Measurements from ENCODE around the gene SLC39A8.
"Not testable (repeated sequence)": the region's sequence is repeated elsewhere in the genome, so short reads cannot be mapped to it uniquely, and the experiment has no call there.

SLC39A8 gene

GRCh38 chr4:102298716-102299115, 46.6 kb downstream of the SLC39A8 start:
- DNase-seq, result no peak

DNA sequence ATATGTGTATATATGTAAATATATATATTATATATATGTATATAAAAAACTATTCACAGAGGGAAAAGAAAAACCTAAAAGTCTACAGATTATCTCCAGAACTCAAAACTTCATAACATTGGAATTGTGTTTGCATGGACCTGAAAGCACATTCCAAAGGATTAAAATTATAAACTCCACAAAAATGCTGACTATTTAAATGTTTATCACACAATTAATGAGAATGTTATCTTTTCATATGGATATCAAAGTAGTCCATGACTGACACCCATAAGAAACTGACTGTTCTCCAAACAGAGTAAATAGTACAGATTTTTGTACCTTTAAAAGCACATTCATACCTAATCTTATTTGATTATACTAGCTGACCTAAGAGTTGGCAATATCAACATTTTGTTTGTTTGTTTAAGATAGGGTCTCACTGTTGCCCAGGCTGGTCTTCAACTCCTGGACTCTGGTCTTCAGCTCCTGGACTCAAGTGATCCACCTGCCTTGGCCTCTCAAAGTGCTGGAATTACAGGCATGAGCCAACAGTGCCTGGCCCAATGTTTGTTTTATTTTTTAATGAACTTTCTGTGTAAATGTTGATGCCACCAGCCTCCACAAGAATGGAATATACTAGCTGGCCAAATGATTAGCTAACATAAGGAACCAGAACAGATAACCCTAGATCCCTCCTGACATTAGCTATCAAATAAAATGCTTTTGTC, 50.0 kb downstream of the SLC39A8 start:
- no peak for DNase-seq

GRCh38 chr4:102288497-102288896, 56.8 kb downstream of the SLC39A8 start:
- no peak for DNase-seq

- no peak for DNase-seq
Measured at GRCh38 chr4:102285831-102286230, 59.5 kb downstream of the SLC39A8 start.

GRCh38 chr4:102281171-102281839, 64.0 kb downstream of the SLC39A8 start:
- DNase-seq, result no peak

- not testable (repeated sequence) for DNase-seq
Measured at GRCh38 chr4:102273317-102273716, 72.0 kb downstream of the SLC39A8 start.

GRCh38 chr4:102272318-102272717, 73.0 kb downstream of the SLC39A8 start:
- DNase-seq, result no peak

GRCh38 chr4:102268355-102268754, 76.9 kb downstream of the SLC39A8 start:
- DNase-seq, result no peak

DNA sequence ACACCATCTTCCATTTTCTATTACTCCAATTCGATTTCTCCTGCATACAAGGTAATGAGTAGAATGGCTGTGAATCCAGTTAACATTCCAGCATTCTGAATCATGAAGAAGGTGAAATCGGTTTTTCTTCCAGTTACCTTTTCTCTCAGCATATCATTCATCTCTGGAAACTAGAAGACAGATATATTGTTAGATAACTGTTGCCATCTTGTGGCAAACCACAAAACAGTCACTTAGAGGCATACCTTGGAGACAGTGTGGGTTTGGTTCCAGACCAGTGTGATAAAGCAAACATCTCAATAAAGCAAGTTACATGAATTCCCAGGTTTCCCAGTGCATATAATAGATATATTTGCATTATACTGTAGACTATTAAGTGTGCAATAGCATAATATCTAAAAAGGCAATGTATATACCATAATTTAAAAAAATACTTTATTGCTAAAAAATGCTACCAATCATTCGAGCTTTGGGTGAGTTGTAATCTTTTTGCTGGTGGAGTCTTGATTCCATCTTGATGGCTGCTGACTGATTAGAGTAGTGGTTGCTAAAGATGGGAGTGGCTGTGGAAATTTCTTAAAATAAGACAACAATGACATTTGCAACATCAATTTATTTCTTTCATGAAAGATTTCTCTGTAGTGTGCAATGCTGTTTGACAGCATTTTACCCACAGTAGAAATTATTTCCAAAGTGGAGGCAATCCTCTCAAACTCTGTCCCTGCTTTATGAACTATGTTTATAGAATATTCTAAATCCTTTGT, 82.1 kb downstream of the SLC39A8 start:
- peak in 1 of 6 experiments; percentile 26 for DNase-seq

DNA sequence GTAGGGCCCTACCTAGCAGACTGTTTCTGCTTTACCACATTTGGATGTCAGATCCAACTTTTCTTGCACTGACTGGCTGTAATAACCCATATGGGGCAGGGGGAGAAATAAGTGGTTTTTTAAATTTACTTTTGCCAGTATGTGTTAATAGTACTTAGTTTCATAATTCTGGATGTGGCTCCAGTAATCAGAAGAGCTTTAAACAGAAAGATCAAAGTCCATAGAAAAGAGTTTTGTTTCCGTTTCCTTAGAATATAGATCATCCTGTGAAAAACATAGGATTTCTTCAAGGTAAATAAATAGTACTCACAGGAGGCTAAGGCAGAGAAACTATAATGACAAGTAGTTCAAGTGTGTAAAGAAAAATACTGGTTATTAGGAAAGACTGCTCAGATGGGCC, 85.6 kb downstream of the SLC39A8 start:
- no peak for DNase-seq

DNA sequence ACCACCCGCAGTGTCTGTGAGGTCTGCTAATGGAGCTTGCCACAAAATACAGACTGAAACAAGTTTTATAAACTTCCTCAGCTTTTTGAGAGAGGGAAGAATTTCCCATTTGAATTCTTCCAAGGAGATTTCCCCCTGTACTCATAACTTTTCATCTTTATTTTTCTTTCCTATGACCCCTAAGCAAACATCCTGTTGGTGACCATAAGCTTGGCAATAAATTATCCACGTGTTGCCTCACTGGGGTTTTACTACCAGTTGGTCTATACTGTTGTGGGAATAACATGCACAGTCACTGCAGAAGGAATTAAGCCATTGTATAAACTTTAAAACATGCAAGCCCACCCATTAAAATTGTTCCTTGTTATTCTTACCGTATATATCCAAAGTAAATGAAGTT, 86.2 kb downstream of the SLC39A8 start:
- DNase-seq, result no peak

GRCh38 chr4:102256321-102256720, 89.0 kb downstream of the SLC39A8 start:
- no peak for DNase-seq

- DNase-seq, result no peak
Measured at GRCh38 chr4:102253860-102254259, 91.4 kb downstream of the SLC39A8 start.

DNA sequence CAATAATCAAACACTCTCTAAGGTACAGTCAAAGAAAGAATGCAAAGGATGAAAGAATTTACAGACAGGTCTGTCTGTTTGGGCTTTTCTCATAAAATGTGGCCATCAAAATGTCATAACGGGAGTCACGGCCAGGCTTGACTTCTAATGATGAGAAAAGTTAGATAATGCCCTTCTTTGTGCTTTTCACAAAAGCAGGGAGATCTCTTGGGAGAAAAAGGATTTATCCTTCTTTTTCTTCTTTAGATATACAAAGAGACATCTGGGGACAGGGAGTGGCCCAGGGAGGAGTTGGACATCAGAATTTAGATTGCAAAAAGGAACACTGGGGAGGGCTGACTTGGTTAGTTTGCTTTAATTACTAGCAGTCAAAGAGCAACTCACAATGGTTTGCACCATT, 93.1 kb downstream of the SLC39A8 start:
- no peak for DNase-seq

DNA sequence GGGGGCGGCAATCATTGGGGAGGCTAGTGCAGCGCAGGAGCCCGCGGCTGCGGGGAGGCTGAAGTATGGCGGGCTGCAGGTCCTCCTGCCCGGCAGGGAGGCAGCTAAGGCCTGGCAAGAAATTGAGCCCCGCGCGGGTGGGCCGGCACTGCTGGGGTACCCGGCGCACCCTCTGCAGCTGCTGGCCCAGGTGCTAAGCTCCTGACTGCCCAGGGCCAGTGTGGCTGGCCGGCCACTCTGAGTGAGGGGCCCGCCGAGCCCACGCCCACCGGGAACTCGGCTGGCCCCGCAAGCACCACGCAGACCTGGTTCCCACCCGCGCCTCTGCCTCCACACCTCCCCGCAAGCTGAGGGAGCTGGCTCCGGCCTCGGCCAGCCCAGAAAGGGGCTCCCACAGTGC, 94.9 kb downstream of the SLC39A8 start:
- DNase-seq, result no peak

DNA sequence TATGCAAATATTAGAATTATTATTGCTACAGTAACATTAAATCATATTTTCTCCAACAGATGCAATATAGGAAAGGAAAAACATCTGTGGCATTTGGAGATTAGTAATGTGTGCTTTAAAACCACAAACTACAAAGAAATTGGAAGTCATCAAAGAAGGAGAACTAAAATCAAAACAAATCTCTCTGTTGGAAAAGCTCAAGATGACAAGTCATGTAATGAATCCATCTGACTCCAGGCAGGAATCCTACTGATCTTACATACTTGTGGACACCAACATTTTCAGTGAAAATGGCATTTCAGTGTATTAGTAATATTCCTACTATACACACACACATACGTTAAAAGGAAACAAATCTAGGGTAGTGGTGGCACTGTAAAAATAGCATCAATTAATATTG, 98.2 kb downstream of the SLC39A8 start:
- no peak for DNase-seq

DNA sequence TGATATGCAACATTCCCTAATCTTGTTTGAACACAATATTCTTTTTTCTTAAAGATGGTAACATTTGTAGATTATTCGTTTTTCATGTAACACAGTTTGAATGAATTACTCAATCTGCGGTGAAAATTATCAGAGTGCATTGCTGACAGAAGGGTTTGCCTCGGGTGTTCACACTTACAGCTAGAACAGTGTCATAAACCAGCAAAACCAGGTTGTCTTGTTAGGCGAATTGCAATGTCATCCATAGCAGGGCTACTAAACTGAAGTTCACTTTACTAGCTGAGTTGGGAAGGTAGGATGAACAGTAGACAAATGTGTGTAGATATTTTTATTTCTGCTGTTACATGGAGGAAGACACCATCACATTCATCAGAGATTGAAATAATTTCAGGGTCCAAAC, 98.9 kb downstream of the SLC39A8 start:
- DNase-seq, result no peak

DNA sequence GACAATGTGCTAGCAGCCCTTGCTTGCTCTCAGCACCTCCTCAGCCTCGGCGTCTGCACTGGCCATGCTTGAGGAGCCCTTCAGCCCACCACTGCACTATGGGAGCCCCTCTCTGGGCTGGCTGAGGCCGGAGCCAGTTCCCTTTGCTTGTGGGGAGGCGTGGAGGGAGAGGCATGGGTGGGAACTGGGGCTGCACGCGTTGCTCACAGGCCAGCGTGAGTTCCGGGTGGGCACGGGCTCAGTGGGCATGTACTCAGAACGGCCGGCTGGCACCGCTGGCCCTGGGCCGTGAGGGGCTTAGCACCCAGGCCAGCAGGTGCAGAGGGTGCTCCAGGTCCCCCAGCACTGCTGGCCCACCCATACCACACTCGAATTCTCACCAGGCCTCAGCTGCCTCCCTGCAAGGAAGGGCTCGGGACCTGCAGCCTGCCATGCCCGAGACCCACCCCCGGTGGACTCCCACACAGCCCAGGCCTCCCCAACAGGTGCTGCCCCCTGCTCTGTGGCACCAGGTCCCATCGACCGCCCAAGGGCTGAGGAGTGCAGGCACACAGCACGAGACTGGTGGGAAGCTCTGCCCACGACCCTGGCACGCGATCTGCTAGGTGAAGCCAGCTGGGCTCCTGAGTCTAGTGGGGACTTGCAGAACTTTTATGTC, 100.3 kb downstream of the SLC39A8 start:
- no peak for DNase-seq

DNA sequence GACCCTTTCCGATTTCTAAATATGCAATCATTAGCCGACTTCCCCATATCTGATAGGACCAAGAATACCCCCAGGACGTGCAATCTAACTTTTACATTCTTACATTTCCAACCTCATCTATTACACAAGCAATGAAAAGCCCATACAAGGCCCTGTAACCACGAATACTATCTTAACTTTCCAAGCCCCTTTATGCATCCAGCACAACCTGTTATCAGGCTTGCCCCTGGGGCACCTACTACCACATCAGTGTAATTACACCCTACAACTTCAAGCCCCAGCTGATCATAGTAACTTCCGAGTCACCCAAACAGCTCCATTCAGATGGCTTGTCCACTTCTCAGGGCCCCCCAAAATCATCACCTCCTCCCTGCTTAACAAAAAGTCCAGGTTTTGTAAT, 102.0 kb downstream of the SLC39A8 start:
- not testable (repeated sequence) for DNase-seq

- DNase-seq, result no peak
Measured at GRCh38 chr4:102234243-102234838, 110.9 kb downstream of the SLC39A8 start.

DNA sequence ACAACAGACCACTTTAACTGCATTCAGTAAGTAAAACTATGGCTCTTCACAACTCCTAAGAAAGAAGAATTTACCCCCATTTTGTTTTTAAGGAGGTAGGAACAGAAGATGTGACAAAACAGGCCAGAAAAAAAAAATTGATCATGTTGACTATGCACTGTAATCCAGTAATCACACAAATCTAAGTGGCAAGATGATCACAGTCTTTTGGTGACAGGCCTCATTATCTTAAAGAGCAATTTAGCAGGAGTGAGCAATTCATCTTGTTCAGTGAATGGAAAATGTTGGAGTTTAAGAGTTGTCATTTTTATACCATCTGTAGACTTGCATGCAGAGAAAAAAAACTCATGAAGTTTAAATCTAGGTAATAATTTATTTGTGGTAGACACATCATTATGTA, 115.1 kb downstream of the SLC39A8 start:
- no peak for DNase-seq

GRCh38 chr4:102227388-102227787, 117.9 kb downstream of the SLC39A8 start:
- DNase-seq, result no peak

GRCh38 chr4:102223461-102223860, 121.8 kb downstream of the SLC39A8 start:
- DNase-seq, result no peak
